H1 (cell line): Measurements from ENCODE around the gene B9D2. TPM values are rescaled to one million over a fixed set of nuclear protein-coding genes. Genes with fewer than 3 reads are reported as not detected.

Experiments used
- CBX5 ChIP-seq: fragments of 300-800, 300-1000 bp; sonication (generic); IDR thresholded peaks from 2 replicates; pipeline ENCODE4 v1.7.1; 2016; ENCODE audit warnings: antibody characterized with exemption, low read length, low read depth
- EP300 ChIP-seq, 2 experiments: IDR thresholded peaks; 1 replicate in 1 of 2; 2 replicates in 1 of 2; pipeline ENCODE4 v1.6.1; 2011 to 2012; ENCODE audit warnings: low read depth in 2 of 2, low read length in 2 of 2, mild to moderate bottlenecking in 2 of 2, borderline replicate concordance in 1 of 2, inconsistent platforms in 1 of 2, moderate library complexity in 1 of 2
- EZH2 ChIP-seq: fragments of 200-600 bp; sonication (generic); IDR thresholded peaks from 2 replicates; pipeline ENCODE4 v1.7.1; 2012; ENCODE audit warnings: low read depth, mild to moderate bottlenecking, moderate library complexity, low read length, inconsistent platforms; ENCODE audit not compliant: severe bottlenecking
- SP4 ChIP-seq: IDR thresholded peaks from 2 replicates; pipeline ENCODE4 v1.6.1; 2012; ENCODE audit warnings: low read length, inconsistent platforms
- polyA plus RNA-seq, 7 experiments: library from polyadenylated mRNA; depleted of rRNA in 3 of 7; stranded (reverse) in 5 of 7; unstranded in 2 of 7; fragments of >200 nt in 5 of 7; fragments of 200-250 nt in 2 of 7; gene quantifications; 1 replicate in 5 of 7; 2 replicates in 1 of 7; 4 replicates in 1 of 7; pipeline versions ENCODE4 v1.2.1 to v1.2.3, GENCODE V29; 2011 to 2013; ENCODE audit warnings: missing spikeins in 2 of 7, mixed read lengths in 2 of 7
- total RNA-seq: library from RNA; stranded (reverse); fragmentation: NEBNext Ultra II Directional; extraction: Animal tissue kit (Norgen Biotek cat#: 25700); gene quantifications from 2 replicates; pipeline ENCODE4 v1.2.1, GENCODE V29; 2021
- TF ChIP-seq, protein P1 (sequence below): IDR thresholded peaks from 2 replicates; pipeline ENCODE4 v1.6.1; 2011; ENCODE audit warnings: low read length, improper control_type of control experiment

B9D2 gene
- total and polyA plus RNA-seq, 2 of the 8 experiments (the other 6 are each of a cell fraction or from before 2014, with no cell fraction given): 4.9 to 6.3 TPM

GRCh38 chr19:41398598-41398997 lies 34.6 kb upstream of the B9D2 start (continued):
- TF ChIP-seq, protein P1, sequence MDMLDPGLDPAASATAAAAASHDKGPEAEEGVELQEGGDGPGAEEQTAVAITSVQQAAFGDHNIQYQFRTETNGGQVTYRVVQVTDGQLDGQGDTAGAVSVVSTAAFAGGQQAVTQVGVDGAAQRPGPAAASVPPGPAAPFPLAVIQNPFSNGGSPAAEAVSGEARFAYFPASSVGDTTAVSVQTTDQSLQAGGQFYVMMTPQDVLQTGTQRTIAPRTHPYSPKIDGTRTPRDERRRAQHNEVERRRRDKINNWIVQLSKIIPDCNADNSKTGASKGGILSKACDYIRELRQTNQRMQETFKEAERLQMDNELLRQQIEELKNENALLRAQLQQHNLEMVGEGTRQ: no peak
- no peak for TF ChIP-seq CBX5
- no peak for TF ChIP-seq SP4
- TF ChIP-seq EP300 (IDR thresholded peaks at IDR 0.05; ENCODE audit: borderline replicate concordance in 1 of 2, low read depth in 2 of 2, low read length in 2 of 2): no peak
- no peak for TF ChIP-seq EZH2
